Neural crest cell (in vitro differentiated cells): ENCODE measurements around the gene AGPS. TPM values are rescaled to one million over a fixed set of nuclear protein-coding genes. Genes with fewer than 3 reads are reported as not detected.

ENCODE experiments used
- DNase-seq: peaks from one replicate; pipeline ENCODE4 v3.0.0; 2021; ENCODE audit warnings: low read depth, mixed read lengths, low spot score
- H3K27ac Mint-ChIP-seq: one replicate; pipeline ENCODE4 v1.8.0; 2021; ENCODE audit warnings: mild to moderate bottlenecking, mixed read lengths; ENCODE audit not compliant: unreplicated experiment
- H3K27me3 Mint-ChIP-seq: 2 replicates; pipeline ENCODE4 v1.8.0; 2021; ENCODE audit warnings: low read depth, mild to moderate bottlenecking, mixed read lengths
- H3K36me3 Mint-ChIP-seq: 2 replicates; pipeline ENCODE4 v1.8.0; 2021; ENCODE audit warnings: low read depth, mild to moderate bottlenecking, mixed read lengths
- H3K4me1 Mint-ChIP-seq: 2 replicates; pipeline ENCODE4 v1.8.0; 2021; ENCODE audit warnings: mixed read lengths
- H3K4me3 Mint-ChIP-seq: one replicate; pipeline ENCODE4 v1.8.0; 2021; ENCODE audit warnings: mild to moderate bottlenecking, mixed read lengths
- H3K9me3 Mint-ChIP-seq: 2 replicates; pipeline ENCODE4 v1.8.0; 2021; ENCODE audit warnings: mixed read lengths
- CTCF ChIP-seq: fragments of 200-600 bp; sonication (generic); conservative IDR thresholded peaks from 2 replicates; pipeline ENCODE4 v1.5.0; 2021; ENCODE audit warnings: antibody characterized with exemption, mild to moderate bottlenecking
- total RNA-seq: library from RNA; stranded (reverse); gene quantifications from 2 replicates; pipeline ENCODE4 v1.2.1, GENCODE V29; 2021

The AGPS gene
- total RNA-seq, 1 donor from 2014 or later = 51.5 TPM

- TF ChIP-seq CTCF = no peak
- Mint-ChIP-seq H3K27ac (peak overlapping the region; percentile 92), H3K36me3 (peaks cover 3% of the 10 kb centered on the region), H3K9me3 (no peaks in the 10 kb centered on the region), H3K4me1 (peaks cover 38% of the 10 kb centered on the region), H3K4me3 (peak overlapping the region; percentile 97), H3K27me3 (no peaks in the 10 kb centered on the region)
- DNase-seq = no peak
Measured at GRCh38 chr2:177393203-177393755, 706 bp downstream of the AGPS start.

GRCh38 chr2:177393824-177394593, 1.4 kb downstream of the AGPS start:
- no peak for DNase-seq
- no peak overlapping the region for H3K27ac Mint-ChIP-seq
- peak overlapping the region; percentile 97 for H3K4me3 Mint-ChIP-seq
- peaks cover 45% of the 10 kb centered on the region for H3K4me1 Mint-ChIP-seq
- peaks cover 3% of the 10 kb centered on the region for H3K36me3 Mint-ChIP-seq
- TF ChIP-seq CTCF = no peak
- H3K27me3 Mint-ChIP-seq = no peaks in the 10 kb centered on the region
- H3K9me3 Mint-ChIP-seq = no peaks in the 10 kb centered on the region

- Mint-ChIP-seq H3K9me3 (no peaks in the 10 kb centered on the region), H3K27me3 (no peaks in the 10 kb centered on the region), H3K36me3 (peaks cover 3% of the 10 kb centered on the region), H3K4me3 (peak overlapping the region; percentile 61), H3K4me1 (peaks cover 47% of the 10 kb centered on the region), H3K27ac (no peak overlapping the region)
- DNase-seq = no peak
- TF ChIP-seq CTCF = no peak
Measured at GRCh38 chr2:177394594-177394973, 2.0 kb downstream of the AGPS start.

DNA sequence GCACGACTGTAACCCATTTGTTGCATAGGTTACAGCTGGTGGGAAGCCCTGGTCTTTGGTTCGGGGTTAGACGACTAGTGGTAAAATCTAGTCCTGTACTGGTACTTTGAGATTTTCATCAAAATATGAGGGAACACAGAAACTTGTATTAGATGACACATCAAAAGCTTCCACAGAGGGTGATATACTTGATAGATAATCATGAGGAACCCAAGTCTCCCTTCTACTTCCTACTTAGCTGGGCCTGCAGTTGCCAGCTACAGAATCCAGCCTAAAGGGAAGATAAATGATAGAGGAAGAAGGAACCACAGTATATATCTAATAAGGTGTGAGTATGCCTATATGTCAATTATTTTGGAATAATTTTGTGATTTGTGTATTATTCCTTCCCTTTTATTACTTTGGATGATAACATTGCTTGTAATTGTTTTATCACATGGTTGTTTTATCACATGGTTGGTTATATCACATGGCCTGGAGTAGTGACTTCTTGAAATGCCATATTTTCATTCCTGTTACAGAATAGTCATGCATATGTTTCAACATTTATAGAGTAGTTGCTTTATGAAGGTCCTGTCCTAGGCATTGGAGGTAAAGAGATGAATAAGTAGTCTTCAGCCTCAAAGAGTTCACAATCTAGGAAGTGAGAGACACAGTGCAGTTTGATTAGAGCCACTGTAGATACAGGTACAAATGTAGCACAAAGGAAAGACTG, 2.9 kb downstream of the AGPS start:
- peaks cover 47% of the 10 kb centered on the region for H3K4me1 Mint-ChIP-seq
- DNase-seq = no peak
- H3K4me3 Mint-ChIP-seq = peak overlapping the region; percentile 61
- TF ChIP-seq CTCF = no peak
- no peak overlapping the region for H3K27ac Mint-ChIP-seq
- no peaks in the 10 kb centered on the region for H3K9me3 Mint-ChIP-seq
- H3K36me3 Mint-ChIP-seq = peaks cover 3% of the 10 kb centered on the region
- no peaks in the 10 kb centered on the region for H3K27me3 Mint-ChIP-seq

DNA sequence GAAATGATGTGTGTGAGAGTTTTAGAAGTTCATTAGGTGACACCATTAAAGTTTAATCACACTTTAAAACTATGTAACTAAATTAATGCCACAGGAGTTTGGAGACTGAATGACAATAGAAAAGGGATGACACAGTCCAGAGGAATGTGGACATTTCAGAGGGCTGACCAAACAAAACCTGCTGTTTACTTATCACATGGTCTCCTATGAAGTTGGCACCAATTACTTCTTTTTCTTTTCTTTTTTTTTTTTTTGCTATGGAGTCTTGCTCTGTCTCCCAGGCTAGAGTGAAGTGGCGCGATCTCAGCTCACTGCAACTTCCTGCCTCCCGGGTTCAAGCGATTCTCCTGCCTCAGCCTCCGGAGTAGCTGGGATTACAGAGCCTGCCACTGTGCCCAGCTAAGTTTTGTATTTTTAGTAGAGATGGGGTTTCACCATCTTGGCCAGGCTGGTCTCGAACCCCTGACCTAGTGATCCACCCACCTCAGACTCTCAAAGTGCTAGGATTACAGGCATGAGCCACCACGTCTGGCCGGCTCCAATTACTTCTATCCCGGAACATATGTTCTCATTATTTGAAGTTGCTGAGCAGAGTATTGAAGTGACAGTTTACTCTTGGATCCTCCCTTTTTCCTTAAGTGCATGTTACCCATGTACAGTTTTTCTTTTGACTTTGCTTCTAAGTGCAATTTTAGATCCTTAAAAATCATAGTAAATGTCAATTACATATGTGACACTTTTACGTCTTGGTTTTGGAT, 4.3 kb downstream of the AGPS start:
- Mint-ChIP-seq H3K36me3 (peaks cover 3% of the 10 kb centered on the region), H3K4me3 (no peak overlapping the region), H3K27ac (no peak overlapping the region), H3K4me1 (peaks cover 44% of the 10 kb centered on the region), H3K27me3 (no peaks in the 10 kb centered on the region), H3K9me3 (no peaks in the 10 kb centered on the region)
- no peak for DNase-seq
- no peak for TF ChIP-seq CTCF
